Stimulated activated CD4-positive, alpha-beta T cell treated with anti-CD3 and anti-CD28 coated beads, Interleukin-15, amount 100 ng/mL, for 24 hours (primary cell): ENCODE results near the gene RPL26.
"Not testable (repeated sequence)": the region's sequence is repeated elsewhere in the genome, so short reads cannot be mapped to it uniquely, and the experiment has no call there.

Experiments
- DNase-seq: peaks from one replicate; pipeline ENCODE4 v3.0.0-alpha.2; 2020

Gene RPL26

GRCh38 chr17:8393470-8394231, 10.7 kb upstream of the RPL26 start:
- peak; percentile 38 for DNase-seq

- DNase-seq: no peak
Observed at GRCh38 chr17:8392674-8393469, 9.9 kb upstream of the RPL26 start.

- DNase-seq: no peak
Observed at GRCh38 chr17:8392274-8392673, 9.3 kb upstream of the RPL26 start.

- no peak for DNase-seq
Observed at GRCh38 chr17:8391711-8392110, 8.7 kb upstream of the RPL26 start.

GRCh38 chr17:8387914-8388651, 5.1 kb upstream of the RPL26 start:
- DNase-seq: no peak

- DNase-seq: no peak
Observed at GRCh38 chr17:8386841-8387240, 3.8 kb upstream of the RPL26 start.

- DNase-seq: no peak
Observed at GRCh38 chr17:8384801-8385378, 1.9 kb upstream of the RPL26 start.

GRCh38 chr17:8382880-8383142, 182 bp downstream of the RPL26 start:
- DNase-seq: no peak

GRCh38 chr17:8382052-8382879, 727 bp downstream of the RPL26 start:
- DNase-seq: no peak

GRCh38 chr17:8380049-8380448, 2.9 kb downstream of the RPL26 start:
- no peak for DNase-seq

- not testable (repeated sequence) for DNase-seq
Observed at GRCh38 chr17:8378117-8378516, 4.9 kb downstream of the RPL26 start.

GRCh38 chr17:8377422-8377821, 5.6 kb downstream of the RPL26 start:
- DNase-seq: no peak

- DNase-seq: peak; percentile 94
Observed at GRCh38 chr17:8376271-8377067, 6.5 kb downstream of the RPL26 start, which contains the start of gene KRABD2. Gene KRABD2 (minus strand): TSS chr17:8376704.

GRCh38 chr17:8375738-8376259, 7.2 kb downstream of the RPL26 start:
- DNase-seq: no peak

GRCh38 chr17:8373856-8374255, 9.1 kb downstream of the RPL26 start:
- not testable (repeated sequence) for DNase-seq

GRCh38 chr17:8372422-8372821, 10.6 kb downstream of the RPL26 start:
- DNase-seq: no peak

GRCh38 chr17:8371786-8372185, 11.2 kb downstream of the RPL26 start:
- no peak for DNase-seq

GRCh38 chr17:8369944-8370343, 13.0 kb downstream of the RPL26 start:
- no peak for DNase-seq

- DNase-seq: no peak
Observed at GRCh38 chr17:8368193-8368592, 14.8 kb downstream of the RPL26 start.

GRCh38 chr17:8366231-8366630, 16.8 kb downstream of the RPL26 start:
- DNase-seq: no peak

GRCh38 chr17:8365143-8365542, 17.9 kb downstream of the RPL26 start:
- no peak for DNase-seq
